Motor neuron (in vitro differentiated cells): ENCODE results near the gene CDYL. TPM values are rescaled to one million over a fixed set of nuclear protein-coding genes. Genes with fewer than 3 reads are reported as not detected.

Experiments used
- ATAC-seq, 8 experiments: fragments of 200-7000 bp; cut with Tn5 transposase; replicated peaks in 6 of 8; 2 replicates each; pipeline ENCODE4 v1.8.0; 2021; ENCODE audit warnings: mild to moderate bottlenecking in 8 of 8, moderate library complexity in 8 of 8
- H3K27ac ChIP-seq, 2 donors: fragments of 250-450 bp; sonication (Bioruptor Pico); 2 replicates each; pipeline ENCODE4 v1.9.0; 2021; ENCODE audit warnings: antibody characterized with exemption in 2 of 2, mild to moderate bottlenecking in 2 of 2, moderate library complexity in 1 of 2
- H3K4me1 ChIP-seq, 2 donors: fragments of 250-450 bp; sonication (Bioruptor Pico); replicated peaks in 1 of 2; 2 replicates each; pipeline ENCODE4 v1.6.1; 2021; ENCODE audit warnings: antibody characterized with exemption in 2 of 2, mild to moderate bottlenecking in 2 of 2, moderate library complexity in 1 of 2
- H3K4me3 ChIP-seq, 5 donors: fragments of 250-450 bp; sonication (Bioruptor Pico); 2 replicates each; pipeline ENCODE4 v1.9.0; 2021; ENCODE audit warnings: antibody characterized with exemption in 5 of 5, mild to moderate bottlenecking in 5 of 5, moderate library complexity in 4 of 5
- WGBS, 10 experiments: fragments of 450-650 bp; shearing (Covaris generic); methylation state at CpG; one replicate each; pipeline ENCODE4 v1.0.0; 2022; 5-methylcytosine and 5-hydroxymethylcytosine counted together
- in situ Hi-C, 9 experiments: fragments of 400-800 bp; cut with MboI; loops; one replicate each; pipeline ENCODE4 v1.15.0; 2021; ENCODE audit warnings: low sequenced_read_pairs in 9 of 9, low pct_unique_long_range_greater_than_20kb in 2 of 9; ENCODE audit not compliant: unreplicated experiment in 9 of 9
- total RNA-seq, 8 experiments: library from RNA; unstranded; fragments of 300-600 nt; gene quantifications; 2 replicates each; pipeline versions ENCODE4 v1.2.3 to v1.2.4, GENCODE V29; 2022

CDYL gene
- total RNA-seq, 8 experiments from 2014 or later = 30.4 to 103 (median 62.0) TPM

GRCh38 chr6:4914420-4915159, 138.4 kb downstream of the CDYL start:
- peak overlapping the region; percentile 6 to 14 for H3K27ac ChIP-seq
- peaks cover 14 to 15% of the 10 kb centered on the region in 2 donors for H3K4me1 ChIP-seq
- in situ Hi-C loops = no loop called here
- peak in 7 of 8 experiments; percentile 53 to 86 (median 61) for ATAC-seq
- 24 to 100% (median 58%) methylated on average over 1 to 7 of the region's 14 CpGs for WGBS, 10 experiments
- H3K4me3 ChIP-seq = no peak overlapping the region

- no peak for ATAC-seq
- in situ Hi-C loops = no loop called here
- 0 to 100% (median 63%) methylated on average over 1 to 5 of the region's 5 CpGs; no CpG with 5 or more reads in 1 of the 10 experiments for WGBS, 10 experiments
- H3K27ac ChIP-seq = no peak overlapping the region
- H3K4me1 ChIP-seq = peaks cover 14 to 15% of the 10 kb centered on the region in 2 donors
- H3K4me3 ChIP-seq = no peak overlapping the region
Measured at GRCh38 chr6:4916954-4917561, 140.9 kb downstream of the CDYL start.

- WGBS, 10 experiments = 73 to 100% (median 90%) methylated on average over 1 to 5 of the region's 5 CpGs; no CpG with 5 or more reads in 4 of the 10 experiments
- H3K4me3 ChIP-seq = no peak overlapping the region
- peaks cover 0 to under 1% of the 10 kb centered on the region in 2 donors for H3K4me1 ChIP-seq
- in situ Hi-C loops = no loop called here
- ATAC-seq = no peak
- no peak overlapping the region for H3K27ac ChIP-seq
Measured at GRCh38 chr6:4920914-4921410, 144.8 kb downstream of the CDYL start.

- in situ Hi-C loops = no loop called here
- Histone ChIP-seq H3K27ac (no peak overlapping the region), H3K4me3 (no peak overlapping the region), H3K4me1 (peaks cover 0 to 2% of the 10 kb centered on the region in 2 donors)
- ATAC-seq = no peak
- 77 to 100% (median 93%) methylated on average over 1 to 12 of the region's 13 CpGs; no CpG with 5 or more reads in 3 of the 10 experiments for WGBS, 10 experiments
Measured at GRCh38 chr6:4922488-4923037, 146.4 kb downstream of the CDYL start.

GRCh38 chr6:4923081-4923480, 146.9 kb downstream of the CDYL start:
- WGBS, 10 experiments = 57 to 100% (median 91%) methylated on average over 2 to 3 of the region's 3 CpGs; no CpG with 5 or more reads in 1 of the 10 experiments
- in situ Hi-C loops = no loop called here
- no peak for ATAC-seq
- no peak overlapping the region for H3K27ac ChIP-seq
- peaks cover 0 to 2% of the 10 kb centered on the region in 2 donors for H3K4me1 ChIP-seq
- no peak overlapping the region for H3K4me3 ChIP-seq

- peak in 1 of 8 experiments; percentile 31 for ATAC-seq
- in situ Hi-C loops = loop anchor here in 1 of 9 experiments (25.0 kb wide), 1 partner anchor 612 kb away; no protein-coding TSS in a partner anchor
- no peak overlapping the region for H3K4me3 ChIP-seq
- no peak overlapping the region for H3K27ac ChIP-seq
- H3K4me1 ChIP-seq = peaks cover 0 to 2% of the 10 kb centered on the region in 2 donors
- WGBS, 10 experiments = 65 to 100% (median 93%) methylated on average over 1 to 8 of the region's 9 CpGs
Measured at GRCh38 chr6:4924661-4925271, 148.6 kb downstream of the CDYL start.

GRCh38 chr6:4925580-4925979, 149.4 kb downstream of the CDYL start:
- peaks cover 2 to 6% of the 10 kb centered on the region in 2 donors for H3K4me1 ChIP-seq
- 20 to 100% (median 57%) methylated on average over 1 to 10 of the region's 12 CpGs; no CpG with 5 or more reads in 4 of the 10 experiments for WGBS, 10 experiments
- ATAC-seq = peak in 3 of 8 experiments; percentile 70 to 78 (median 73)
- H3K4me3 ChIP-seq = no peak overlapping the region
- no peak overlapping the region for H3K27ac ChIP-seq
- in situ Hi-C loops = loop anchor here in 1 of 9 experiments (25.0 kb wide), 1 partner anchor 613 kb away; no protein-coding TSS in a partner anchor

- in situ Hi-C loops = loop anchor here in 1 of 9 experiments (25.0 kb wide), 1 partner anchor 616 kb away; no protein-coding TSS in a partner anchor
- Histone ChIP-seq H3K4me1 (peaks cover 2 to 6% of the 10 kb centered on the region in 2 donors), H3K4me3 (no peak overlapping the region), H3K27ac (no peak overlapping the region)
- no peak for ATAC-seq
- 38 to 96% (median 78%) methylated on average over 2 to 3 of the region's 3 CpGs for WGBS, 10 experiments
Measured at GRCh38 chr6:4928426-4928825, 152.2 kb downstream of the CDYL start.

- Histone ChIP-seq H3K27ac (no peak overlapping the region), H3K4me3 (no peak overlapping the region), H3K4me1 (peaks cover 2 to 6% of the 10 kb centered on the region in 2 donors)
- in situ Hi-C loops = loop anchor here in 1 of 9 experiments (25.0 kb wide), 1 partner anchor 617 kb away; no protein-coding TSS in a partner anchor
- 67 to 100% (median 89%) methylated on average over 1 of the region's 1 CpG for WGBS, 10 experiments
- no peak for ATAC-seq
Measured at GRCh38 chr6:4929097-4929718, 153.0 kb downstream of the CDYL start.

- in situ Hi-C loops = loop anchor here in 1 of 9 experiments (25.0 kb wide), 1 partner anchor 618 kb away; no protein-coding TSS in a partner anchor
- no peak for ATAC-seq
- WGBS, 10 experiments = 75 to 100% (median 100%) methylated on average over 1 to 4 of the region's 4 CpGs; no CpG with 5 or more reads in 2 of the 10 experiments
- Histone ChIP-seq H3K4me3 (no peak overlapping the region), H3K27ac (no peak overlapping the region), H3K4me1 (peaks cover 2 to 6% of the 10 kb centered on the region in 2 donors)
Measured at GRCh38 chr6:4930025-4930691, 154.0 kb downstream of the CDYL start.

GRCh38 chr6:4931530-4932227, 155.5 kb downstream of the CDYL start:
- H3K4me1 ChIP-seq = peaks cover 4 to 14% of the 10 kb centered on the region in 2 donors
- H3K27ac ChIP-seq = no peak overlapping the region
- in situ Hi-C loops = loop anchor here in 1 of 9 experiments (25.0 kb wide), 1 partner anchor 619 kb away; no protein-coding TSS in a partner anchor
- WGBS, 10 experiments = 53 to 96% (median 76%) methylated on average over 3 to 8 of the region's 11 CpGs; no CpG with 5 or more reads in 2 of the 10 experiments
- ATAC-seq = peak in 3 of 8 experiments; percentile 71 to 90 (median 89)
- no peak overlapping the region for H3K4me3 ChIP-seq
